Endothelial cell of umbilical vein (primary cell): ENCODE measurements around the gene CYTH1. TPM values are rescaled to one million over a fixed set of nuclear protein-coding genes. Genes with fewer than 3 reads are reported as not detected.

Source experiments
- BruUV-seq: library from RNA; stranded (reverse); fragments of 400-500 nt; replicated peaks from 2 replicates; lab custom pipeline; 2021; lab: Mats Ljungman, UMichigan
- CTCF ChIA-PET: fragments of 300-600, 350-600 bp; sonication (Branson Sonifier 250); formaldehyde crosslinking; loops from one replicate; lab custom pipeline; 2021; ENCODE audit warnings: antibody characterized with exemption, inconsistent platforms; lab: Charles Lee
- POLR2A ChIA-PET: fragments of 300-600, 350-600 bp; sonication (Branson Sonifier 250); formaldehyde crosslinking; loops from one replicate; lab custom pipeline; 2021; ENCODE audit warnings: antibody characterized with exemption, inconsistent platforms; lab: Charles Lee
- DNase-seq: peaks from one replicate; pipeline ENCODE4 v3.0.0-alpha.2; 2011; ENCODE audit warnings: low read depth, low spot score
- FAIRE-seq: peaks from 2 replicates; lab custom pipeline; 2011; peaks lifted over from hg19 to GRCh38; lab: Jason Lieb, UNC
- H2AFZ ChIP-seq: 2 replicates; pipeline ENCODE4 v1.6.0; 2012; ENCODE audit warnings: low read depth, low read length, control low read depth, inconsistent platforms
- H3K27ac ChIP-seq: 2 replicates; pipeline ENCODE4 v1.5.1; 2011; ENCODE audit warnings: low read depth, mild to moderate bottlenecking, control low read depth, low read length, moderate library complexity; ENCODE audit not compliant: insufficient read depth
- H3K27me3 ChIP-seq, 2 experiments: 2 replicates each; pipeline versions ENCODE4 v1.6.0 to v1.6.1; 2011; ENCODE audit warnings: low read length in 2 of 2, mixed read lengths in 1 of 2; ENCODE audit not compliant: control insufficient read depth in 2 of 2, insufficient read depth in 2 of 2
- H3K36me3 ChIP-seq, 2 experiments: 2 replicates in 1 of 2; 3 replicates in 1 of 2; pipeline ENCODE4 v1.5.1; 2011; ENCODE audit warnings: low read length in 2 of 2, mild to moderate bottlenecking in 1 of 2, moderate library complexity in 1 of 2; ENCODE audit not compliant: control insufficient read depth in 2 of 2, insufficient read depth in 2 of 2; ENCODE audit errors: extremely low read depth in 1 of 2
- H3K4me1 ChIP-seq: 3 replicates; pipeline ENCODE4 v1.5.1; 2011; ENCODE audit warnings: mild to moderate bottlenecking, low read length; ENCODE audit not compliant: control insufficient read depth, insufficient read depth; ENCODE audit errors: extremely low read depth
- H3K4me2 ChIP-seq: 2 replicates; pipeline ENCODE4 v1.6.1; 2011; ENCODE audit warnings: low read length, control low read depth, mixed read lengths; ENCODE audit not compliant: insufficient read depth
- H3K4me3 ChIP-seq, 3 experiments: fragments of 200-600 bp in 1 of 3; sonication (generic), shearing (Covaris generic) in 1 of 3; replicated peaks in 1 of 3; 2 replicates each; pipeline ENCODE4 v1.5.1; 2011 to 2016; ENCODE audit warnings: control low read depth in 3 of 3, low read length in 3 of 3, mild to moderate bottlenecking in 2 of 3, inconsistent platforms in 1 of 3, low read depth in 1 of 3, moderate library complexity in 1 of 3; ENCODE audit not compliant: insufficient read depth in 1 of 3
- H3K79me2 ChIP-seq: 2 replicates; pipeline ENCODE4 v1.6.0; 2012; ENCODE audit warnings: low read length, inconsistent platforms; ENCODE audit not compliant: control insufficient read depth, insufficient read depth
- H3K9ac ChIP-seq: replicated peaks from 2 replicates; pipeline ENCODE3; 2011; ENCODE audit warnings: low read length, control low read depth; ENCODE audit not compliant: insufficient read depth; ENCODE audit errors: extremely low read depth
- H3K9me1 ChIP-seq: replicated peaks from 3 replicates; pipeline ENCODE4 v1.6.0; 2011; ENCODE audit warnings: mild to moderate bottlenecking, low read length; ENCODE audit not compliant: control insufficient read depth, insufficient read depth; ENCODE audit errors: extremely low read depth
- H3K9me3 ChIP-seq: replicated peaks from 2 replicates; pipeline ENCODE4 v1.5.1; 2012; ENCODE audit warnings: low read length, inconsistent platforms; ENCODE audit not compliant: control insufficient read depth, insufficient read depth
- H4K20me1 ChIP-seq: replicated peaks from 2 replicates; pipeline ENCODE3; 2011; ENCODE audit warnings: mild to moderate bottlenecking, low read length; ENCODE audit not compliant: control insufficient read depth, insufficient read depth; ENCODE audit errors: extremely low read depth
- EZH2 ChIP-seq: IDR thresholded peaks from 2 replicates; pipeline ENCODE4 v1.6.1; 2012; ENCODE audit warnings: borderline replicate concordance, low read depth, mild to moderate bottlenecking, moderate library complexity, low read length, inconsistent platforms; ENCODE audit not compliant: severe bottlenecking
- FOS ChIP-seq: IDR thresholded peaks from 2 replicates; pipeline ENCODE4 v1.6.1; 2011; ENCODE audit warnings: mild to moderate bottlenecking, low read length, moderate library complexity, borderline replicate concordance; ENCODE audit not compliant: insufficient read depth
- GATA2 ChIP-seq: IDR thresholded peaks from 2 replicates; pipeline ENCODE4 v1.7.0; 2011; ENCODE audit warnings: low read depth, mild to moderate bottlenecking, moderate library complexity, mixed read lengths, low read length; ENCODE audit not compliant: insufficient read length, insufficient read depth
- JUN ChIP-seq: IDR thresholded peaks from 2 replicates; pipeline ENCODE4 v1.6.1; 2011; ENCODE audit warnings: borderline replicate concordance, low read depth; ENCODE audit not compliant: insufficient read length, insufficient read depth
- MYC ChIP-seq: IDR thresholded peaks from one replicate; pipeline ENCODE4 v1.6.1; 2011; ENCODE audit warnings: mild to moderate bottlenecking, low read depth, low read length
- POLR2A ChIP-seq: IDR thresholded peaks from 2 replicates; pipeline ENCODE4 v1.6.1; 2012; ENCODE audit warnings: low read depth, mild to moderate bottlenecking, control low read depth, low read length
- POLR2AphosphoS5 ChIP-seq: IDR thresholded peaks from 2 replicates; pipeline ENCODE4 v1.6.1; 2012; ENCODE audit warnings: low read depth, mild to moderate bottlenecking, control low read depth, low read length, moderate library complexity; ENCODE audit not compliant: insufficient read depth
- dilution Hi-C: fragments of 300-500 bp; cut with MboI; formaldehyde crosslinking; loops from one replicate; pipeline ENCODE4 v1.15.0; 2019; ENCODE audit warnings: low sequenced_read_pairs; ENCODE audit not compliant: extremely low pct_ligation_motif_present
- intact Hi-C: fragments of 100-400 bp; cut with micrococcal nuclease; formaldehyde crosslinking; loops from one replicate; pipeline ENCODE4 v1.10.0; 2022
- polyA plus RNA-seq, 4 experiments: library from polyadenylated mRNA; depleted of rRNA in 3 of 4; stranded (reverse) in 3 of 4; unstranded in 1 of 4; fragments of >200 nt; gene quantifications; 2 replicates each; pipeline versions ENCODE4 v1.2.1 to v1.2.3, GENCODE V29; 2011 to 2012; ENCODE audit warnings: missing spikeins in 1 of 4
- total RNA-seq: library from RNA; stranded (reverse); gene quantifications from 2 replicates; pipeline ENCODE4 v1.2.3, GENCODE V29; 2021
- TF ChIP-seq, protein P1 (sequence below): IDR thresholded peaks from 2 replicates; pipeline ENCODE4 v1.6.1; 2011; ENCODE audit not compliant: insufficient read depth, insufficient read length
- TF ChIP-seq, protein P2 (sequence below), 2 donors: IDR thresholded peaks; 1 replicate in 1 of 2; 2 replicates in 1 of 2; pipeline ENCODE4 v1.5.1; 2011; ENCODE audit warnings: low read length in 2 of 2, mild to moderate bottlenecking in 2 of 2, moderate library complexity in 2 of 2, control low read depth in 1 of 2, inconsistent platforms in 1 of 2, low read depth in 1 of 2; ENCODE audit not compliant: insufficient read depth in 1 of 2; ENCODE audit errors: extremely low read depth in 1 of 2

CYTH1 gene
- total and polyA plus RNA-seq, 2 donors (not counting 3 experiments of a cell fraction or from before 2014, with no cell fraction given), result 35.9 to 49.9 TPM

GRCh38 chr17:78800132-78800931, 18.3 kb upstream of the CYTH1 start:
- ChIA-PET POLR2A (no interaction called here), CTCF (interaction anchor here (0.6 to 3.8 kb wide), 5 partner anchors 15 to 303 kb away, joined by 3 to 29 read pairs (median 4); no protein-coding TSS in a partner anchor)
- H2AFZ ChIP-seq, result no peak overlapping the region
- DNase-seq (no peak), FAIRE-seq (no peak)
- no peak overlapping the region for H3K27ac ChIP-seq
- no peaks in the 10 kb centered on the region for H4K20me1 ChIP-seq
- H3K4me1 ChIP-seq, result peaks cover 8% of the 10 kb centered on the region
- no peaks in the 10 kb centered on the region for H3K79me2 ChIP-seq
- dilution Hi-C loops, result no loop called here
- H3K4me3 ChIP-seq, result no peak overlapping the region
- intact Hi-C loops, result no loop called here
- H3K27me3 ChIP-seq, result no peaks in the 10 kb centered on the region
- no peak overlapping the region for H3K4me2 ChIP-seq
- no peaks in the 10 kb centered on the region for H3K9me1 ChIP-seq
- no peak overlapping the region for H3K9ac ChIP-seq
- H3K36me3 ChIP-seq, result peaks cover 9 to 44% of the 10 kb centered on the region in 2 experiments
- no peaks in the 10 kb centered on the region for H3K9me3 ChIP-seq
- BruUV-seq, result no TSS peak
- TF ChIP-seq EZH2 (no peak), MYC (no peak), JUN (no peak), POLR2AphosphoS5 (no peak), FOS (no peak), POLR2A (no peak), GATA2 (no peak)
- TF ChIP-seq, protein P1, sequence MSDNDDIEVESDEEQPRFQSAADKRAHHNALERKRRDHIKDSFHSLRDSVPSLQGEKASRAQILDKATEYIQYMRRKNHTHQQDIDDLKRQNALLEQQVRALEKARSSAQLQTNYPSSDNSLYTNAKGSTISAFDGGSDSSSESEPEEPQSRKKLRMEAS, result no peak
- TF ChIP-seq, protein P2, sequence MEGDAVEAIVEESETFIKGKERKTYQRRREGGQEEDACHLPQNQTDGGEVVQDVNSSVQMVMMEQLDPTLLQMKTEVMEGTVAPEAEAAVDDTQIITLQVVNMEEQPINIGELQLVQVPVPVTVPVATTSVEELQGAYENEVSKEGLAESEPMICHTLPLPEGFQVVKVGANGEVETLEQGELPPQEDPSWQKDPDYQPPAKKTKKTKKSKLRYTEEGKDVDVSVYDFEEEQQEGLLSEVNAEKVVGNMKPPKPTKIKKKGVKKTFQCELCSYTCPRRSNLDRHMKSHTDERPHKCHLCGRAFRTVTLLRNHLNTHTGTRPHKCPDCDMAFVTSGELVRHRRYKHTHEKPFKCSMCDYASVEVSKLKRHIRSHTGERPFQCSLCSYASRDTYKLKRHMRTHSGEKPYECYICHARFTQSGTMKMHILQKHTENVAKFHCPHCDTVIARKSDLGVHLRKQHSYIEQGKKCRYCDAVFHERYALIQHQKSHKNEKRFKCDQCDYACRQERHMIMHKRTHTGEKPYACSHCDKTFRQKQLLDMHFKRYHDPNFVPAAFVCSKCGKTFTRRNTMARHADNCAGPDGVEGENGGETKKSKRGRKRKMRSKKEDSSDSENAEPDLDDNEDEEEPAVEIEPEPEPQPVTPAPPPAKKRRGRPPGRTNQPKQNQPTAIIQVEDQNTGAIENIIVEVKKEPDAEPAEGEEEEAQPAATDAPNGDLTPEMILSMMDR (IDR thresholded peaks at IDR 0.05; ENCODE audit: extremely low read depth in 1 of 2, insufficient read depth in 1 of 2, low read depth in 1 of 2, low read length in 2 of 2), result no peak
